PC-3 (cell line): ENCODE data around the gene NME4. TPM values are rescaled to one million over a fixed set of nuclear protein-coding genes. Genes with fewer than 3 reads are reported as not detected.

Source experiments
- ATAC-seq: fragments of 200-7000 bp; cut with Tn5 transposase; 2 replicates; pipeline ENCODE4 v1.9.1; 2020; ENCODE audit warnings: mild to moderate bottlenecking, moderate library complexity
- BruUV-seq: library from RNA; stranded (reverse); fragments of 400-500 nt; replicated peaks from 2 replicates; lab custom pipeline; 2021; lab: Mats Ljungman, UMichigan
- CTCF ChIA-PET: fragments of 300-600 bp; sonication (Branson Sonifier 250); formaldehyde crosslinking; loops from one replicate; lab custom pipeline; 2022; ENCODE audit warnings: antibody characterized with exemption; lab: Charles Lee
- POLR2A ChIA-PET: fragments of 300-600 bp; sonication (Branson Sonifier 250); formaldehyde crosslinking; loops from one replicate; lab custom pipeline; 2022; ENCODE audit warnings: antibody characterized with exemption; ENCODE audit not compliant: unreplicated experiment; lab: Charles Lee
- DNase-seq: peaks from one replicate; pipeline ENCODE4 v3.0.0-alpha.2; 2015
- H2AFZ ChIP-seq: fragments of 300-600 bp; sonication (generic); 2 replicates; pipeline ENCODE4 v1.6.0; 2016; ENCODE audit warnings: antibody characterized with exemption, low read length
- H3F3A ChIP-seq: fragments of 300-600 bp; sonication (generic); one replicate; pipeline ENCODE4 v1.6.0; 2017; ENCODE audit warnings: antibody characterized with exemption, low read length, control low read depth, mild to moderate bottlenecking; ENCODE audit not compliant: unreplicated experiment
- H3K27ac ChIP-seq: fragments of 300-600 bp; sonication (generic); 2 replicates; pipeline ENCODE4 v1.5.1; 2016; ENCODE audit warnings: mild to moderate bottlenecking, low read length
- H3K27me3 ChIP-seq: fragments of 300-600 bp; sonication (generic); 2 replicates; pipeline ENCODE4 v1.6.1; 2016; ENCODE audit warnings: low read length, mixed read lengths
- H3K36me3 ChIP-seq: fragments of 300-600 bp; sonication (generic); 2 replicates; pipeline ENCODE4 v1.6.1; 2016; ENCODE audit warnings: low read depth, mixed run types, low read length, mixed read lengths
- H3K4me1 ChIP-seq: fragments of 300-600 bp; sonication (generic); 2 replicates; pipeline ENCODE4 v1.5.1; 2016; ENCODE audit warnings: low read length; ENCODE audit not compliant: insufficient read depth
- H3K4me2 ChIP-seq: fragments of 300-600 bp; sonication (generic); 2 replicates; pipeline ENCODE4 v1.6.0; 2016; ENCODE audit warnings: low read length
- H3K4me3 ChIP-seq: fragments of 300-600 bp; sonication (generic); 2 replicates; pipeline ENCODE4 v1.5.1; 2016; ENCODE audit warnings: mild to moderate bottlenecking, low read length, mixed read lengths
- H3K79me2 ChIP-seq: fragments of 300-600 bp; sonication (generic); 2 replicates; pipeline ENCODE4 v1.6.1; 2017; ENCODE audit warnings: low read length, mixed read lengths
- H3K9ac ChIP-seq: fragments of 300-600 bp; sonication (generic); 2 replicates; pipeline ENCODE4 v1.6.0; 2016; ENCODE audit warnings: mild to moderate bottlenecking, low read length
- H3K9me2 ChIP-seq: fragments of 300-600 bp; sonication (generic); replicated peaks from 2 replicates; pipeline ENCODE4 v1.6.1; 2016; ENCODE audit warnings: mixed run types, low read length, mixed read lengths
- H3K9me3 ChIP-seq: fragments of 300-600 bp; sonication (generic); 2 replicates; pipeline ENCODE4 v1.6.1; 2016; ENCODE audit warnings: low read length, mixed read lengths
- H4K20me1 ChIP-seq: fragments of 300-600 bp; sonication (generic); 2 replicates; pipeline ENCODE4 v1.6.1; 2016; ENCODE audit warnings: low read length, mixed read lengths
- EZH2 ChIP-seq: fragments of 300-600 bp; sonication (generic); IDR thresholded peaks from one replicate; pipeline ENCODE4 v1.6.1; 2017; ENCODE audit warnings: antibody characterized with exemption, mild to moderate bottlenecking, low read length; ENCODE audit not compliant: unreplicated experiment
- EZH2phosphoT487 ChIP-seq: fragments of 300-600 bp; sonication (generic); IDR thresholded peaks from 2 replicates; pipeline ENCODE4 v1.6.1; 2018; ENCODE audit warnings: mild to moderate bottlenecking, antibody characterized with exemption, low read length, borderline replicate concordance
- intact Hi-C: fragments of 100-400 bp; cut with micrococcal nuclease; formaldehyde crosslinking; loops from 2 replicates; pipeline ENCODE4 v1.9.0; 2023
- total RNA-seq: library from RNA; depleted of rRNA; stranded (reverse); fragments of >200 nt; gene quantifications from 2 replicates; pipeline ENCODE4 v1.2.3, GENCODE V29; 2014; rRNA removed
- TF ChIP-seq, protein P1 (sequence below): fragments of 300-600 bp; sonication (generic); conservative IDR thresholded peaks from 2 replicates; pipeline ENCODE4 v1.5.1; 2017; ENCODE audit warnings: antibody characterized with exemption, low read depth, mild to moderate bottlenecking, low read length

Gene NME4
- total RNA-seq, 1 experiment from 2014 or later: 182 TPM

DNA sequence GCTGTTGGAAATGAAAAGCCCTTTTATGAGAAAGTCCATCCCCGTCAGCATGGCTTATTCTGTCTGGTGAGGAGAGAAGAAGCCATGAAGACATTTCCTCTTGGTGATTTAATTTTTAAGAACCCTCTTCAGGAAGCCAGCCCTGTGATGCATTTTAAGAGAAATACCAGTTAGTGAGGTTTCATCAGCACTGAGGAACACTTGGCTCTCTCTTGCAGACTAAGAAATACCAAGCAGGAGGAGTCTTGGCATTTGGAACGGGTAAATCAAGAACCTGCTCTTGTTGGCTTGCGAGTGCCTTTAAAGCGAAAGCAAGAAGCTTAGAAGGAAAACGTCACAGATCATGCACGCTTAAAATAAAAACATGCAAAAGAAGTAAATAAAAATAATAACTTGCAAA is 46.0 kb downstream of the NME4 start:
- no peak overlapping the region for H3K9ac ChIP-seq
- no peaks in the 10 kb centered on the region for H3K9me2 ChIP-seq
- intact Hi-C loops: no loop called here
- no peaks in the 10 kb centered on the region for H3K4me1 ChIP-seq
- POLR2A ChIA-PET: no interaction called here
- no peak for ATAC-seq
- TF ChIP-seq, protein P1, sequence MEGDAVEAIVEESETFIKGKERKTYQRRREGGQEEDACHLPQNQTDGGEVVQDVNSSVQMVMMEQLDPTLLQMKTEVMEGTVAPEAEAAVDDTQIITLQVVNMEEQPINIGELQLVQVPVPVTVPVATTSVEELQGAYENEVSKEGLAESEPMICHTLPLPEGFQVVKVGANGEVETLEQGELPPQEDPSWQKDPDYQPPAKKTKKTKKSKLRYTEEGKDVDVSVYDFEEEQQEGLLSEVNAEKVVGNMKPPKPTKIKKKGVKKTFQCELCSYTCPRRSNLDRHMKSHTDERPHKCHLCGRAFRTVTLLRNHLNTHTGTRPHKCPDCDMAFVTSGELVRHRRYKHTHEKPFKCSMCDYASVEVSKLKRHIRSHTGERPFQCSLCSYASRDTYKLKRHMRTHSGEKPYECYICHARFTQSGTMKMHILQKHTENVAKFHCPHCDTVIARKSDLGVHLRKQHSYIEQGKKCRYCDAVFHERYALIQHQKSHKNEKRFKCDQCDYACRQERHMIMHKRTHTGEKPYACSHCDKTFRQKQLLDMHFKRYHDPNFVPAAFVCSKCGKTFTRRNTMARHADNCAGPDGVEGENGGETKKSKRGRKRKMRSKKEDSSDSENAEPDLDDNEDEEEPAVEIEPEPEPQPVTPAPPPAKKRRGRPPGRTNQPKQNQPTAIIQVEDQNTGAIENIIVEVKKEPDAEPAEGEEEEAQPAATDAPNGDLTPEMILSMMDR: no peak
- TF ChIP-seq EZH2: no peak
- no peak for TF ChIP-seq EZH2phosphoT487
- CTCF ChIA-PET: no interaction called here
- H4K20me1 ChIP-seq: no peaks in the 10 kb centered on the region
- no TSS peak for BruUV-seq
- DNase-seq: no peak
- no peak overlapping the region for H3K4me2 ChIP-seq
- H2AFZ ChIP-seq: no peak overlapping the region
- H3K36me3 ChIP-seq: no peaks in the 10 kb centered on the region
- H3K9me3 ChIP-seq: no peaks in the 10 kb centered on the region
- no peak overlapping the region for H3K4me3 ChIP-seq
- no peaks in the 10 kb centered on the region for H3F3A ChIP-seq
- no peak overlapping the region for H3K27ac ChIP-seq
- no peaks in the 10 kb centered on the region for H3K79me2 ChIP-seq
- no peaks in the 10 kb centered on the region for H3K27me3 ChIP-seq

DNA sequence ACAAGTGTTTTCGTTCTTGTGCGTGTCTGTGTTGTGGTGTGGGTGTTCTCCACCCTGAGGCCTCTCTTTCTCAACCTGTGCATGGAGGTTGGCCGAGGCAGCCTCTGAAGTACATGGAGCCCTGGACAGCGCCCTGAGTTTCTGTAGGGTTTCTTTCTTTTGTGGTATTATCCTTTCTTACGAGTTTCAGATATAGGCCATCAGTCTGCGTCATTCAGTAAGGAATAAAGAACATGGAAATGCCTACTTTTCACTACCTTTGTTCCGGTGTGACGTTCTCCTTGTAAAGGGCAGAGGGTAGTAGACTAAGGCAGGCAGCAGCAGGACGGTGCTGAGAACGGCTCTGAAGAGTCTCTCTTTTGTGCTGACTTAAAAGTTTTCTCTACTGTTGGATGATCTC is 47.0 kb downstream of the NME4 start:
- ATAC-seq (no peak), DNase-seq (no peak)
- H3K27ac ChIP-seq: no peak overlapping the region
- H3K79me2 ChIP-seq: no peaks in the 10 kb centered on the region
- BruUV-seq: no TSS peak
- no peak overlapping the region for H3K9ac ChIP-seq
- no peak for TF ChIP-seq EZH2phosphoT487
- no peak for TF ChIP-seq EZH2
- TF ChIP-seq, protein P1: no peak
- no peaks in the 10 kb centered on the region for H3K4me1 ChIP-seq
- intact Hi-C loops: no loop called here
- H3K36me3 ChIP-seq: no peaks in the 10 kb centered on the region
- no peaks in the 10 kb centered on the region for H3F3A ChIP-seq
- ChIA-PET CTCF (no interaction called here), POLR2A (no interaction called here)
- no peaks in the 10 kb centered on the region for H3K27me3 ChIP-seq
- H4K20me1 ChIP-seq: no peaks in the 10 kb centered on the region
- H3K9me3 ChIP-seq: no peaks in the 10 kb centered on the region
- H2AFZ ChIP-seq: no peak overlapping the region
- H3K4me3 ChIP-seq: no peak overlapping the region
- no peaks in the 10 kb centered on the region for H3K9me2 ChIP-seq
- no peak overlapping the region for H3K4me2 ChIP-seq

DNA sequence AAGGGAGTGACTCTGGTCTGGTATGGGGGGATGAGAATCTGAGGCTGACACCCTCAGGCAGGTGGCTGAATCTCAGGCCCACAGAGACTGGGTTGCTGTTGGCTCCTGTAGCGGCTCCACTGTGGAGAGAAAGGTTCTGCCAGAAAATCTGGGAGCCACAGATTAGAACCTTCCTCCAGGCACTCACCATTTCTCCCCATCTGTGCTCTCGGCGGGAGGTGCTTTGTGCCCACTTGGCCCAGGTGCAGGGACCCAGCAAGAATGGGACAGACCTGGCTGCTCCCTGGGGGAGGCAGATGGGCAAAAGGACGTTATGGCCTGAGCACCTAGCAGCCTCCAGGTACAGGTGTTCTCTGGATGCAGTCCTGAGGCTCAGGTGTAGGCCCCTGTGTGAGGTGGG is 48.6 kb downstream of the NME4 start:
- Histone ChIP-seq H3K4me2 (no peak overlapping the region), H3K27me3 (no peaks in the 10 kb centered on the region), H3K4me3 (no peak overlapping the region), H3K79me2 (no peaks in the 10 kb centered on the region), H3K4me1 (no peaks in the 10 kb centered on the region), H3F3A (no peaks in the 10 kb centered on the region), H4K20me1 (no peaks in the 10 kb centered on the region), H3K36me3 (no peaks in the 10 kb centered on the region), H2AFZ (no peak overlapping the region), H3K27ac (no peak overlapping the region), H3K9me3 (no peaks in the 10 kb centered on the region), H3K9ac (no peak overlapping the region), H3K9me2 (no peaks in the 10 kb centered on the region)
- ATAC-seq (no peak), DNase-seq (no peak)
- BruUV-seq: no TSS peak
- TF ChIP-seq EZH2phosphoT487: no peak
- TF ChIP-seq, protein P1: no peak
- TF ChIP-seq EZH2: no peak
- CTCF ChIA-PET: no interaction called here
- intact Hi-C loops: no loop called here
- POLR2A ChIA-PET: no interaction called here

Other genes starting within 250 kb of the NME4 start
- not detected in 2 replicates for gene HBZ, start 244.6 kb upstream of the NME4 start, total RNA-seq
- gene HBM, start 231.2 kb upstream of the NME4 start, total RNA-seq: not detected in 2 replicates
- not detected in 2 replicates for gene HBA2, start 224.3 kb upstream of the NME4 start, total RNA-seq
- gene HBA1, start 220.5 kb upstream of the NME4 start, total RNA-seq: not detected in 2 replicates
- gene HBQ1, start 216.7 kb upstream of the NME4 start, total RNA-seq: not detected in 2 replicates
- gene LUC7L, start 167.8 kb upstream of the NME4 start, total RNA-seq: 46.0 and 61.9 TPM in 2 replicates
- 31.4 and 38.0 TPM in 2 replicates for gene FAM234A, start 162.4 kb upstream of the NME4 start, total RNA-seq
- 1.2 and 1.5 TPM in 2 replicates for gene RGS11, start 121.3 kb upstream of the NME4 start, total RNA-seq
- 0.35 TPM in 1 of 2 replicates, not detected in the other for gene ARHGDIG, start 116.6 kb upstream of the NME4 start, total RNA-seq
- not detected in 2 replicates for gene PDIA2, start 114.0 kb upstream of the NME4 start, total RNA-seq
- gene AXIN1, start 44.5 kb upstream of the NME4 start, total RNA-seq: 26.9 and 50.8 TPM in 2 replicates
- gene MRPL28, start 26.7 kb upstream of the NME4 start, total RNA-seq: 154 and 206 TPM in 2 replicates
- gene PGAP6, start 15.2 kb upstream of the NME4 start, total RNA-seq: 40.8 and 56.5 TPM in 2 replicates
- 19.8 and 22.3 TPM in 2 replicates for gene DECR2, start 4.7 kb downstream of the NME4 start, total RNA-seq
- 12.7 and 17.9 TPM in 2 replicates for gene RAB11FIP3, start 28.4 kb downstream of the NME4 start, total RNA-seq
- 60.4 and 78.1 TPM in 2 replicates for gene CAPN15, start 130.5 kb downstream of the NME4 start, total RNA-seq
- not detected in 2 replicates for gene PRR35, start 163.2 kb downstream of the NME4 start, total RNA-seq
- gene NHLRC4, start 169.8 kb downstream of the NME4 start, total RNA-seq: 0.44 TPM in 1 of 2 replicates, not detected in the other
- 36.0 and 43.8 TPM in 2 replicates for gene PIGQ, start 172.8 kb downstream of the NME4 start, total RNA-seq
- gene RAB40C, start 192.9 kb downstream of the NME4 start, total RNA-seq: 19.5 and 27.0 TPM in 2 replicates
- 0.11 and 0.40 TPM in 2 replicates for gene WFIKKN1, start 233.8 kb downstream of the NME4 start, total RNA-seq
- 179 and 207 TPM in 2 replicates for gene METTL26, start 239.1 kb downstream of the NME4 start, total RNA-seq
- 83.5 and 84.6 TPM in 2 replicates for gene MCRIP2, start 244.6 kb downstream of the NME4 start, total RNA-seq